HCT116 (cell line): ENCODE measurements around the gene UBE2M. TPM values are rescaled to one million over a fixed set of nuclear protein-coding genes. Genes with fewer than 3 reads are reported as not detected.

ENCODE experiments used
- ATAC-seq: fragments of 200-7000 bp; cut with Tn5 transposase; 2 replicates; pipeline ENCODE4 v1.9.1; 2020; ENCODE audit warnings: mild to moderate bottlenecking, moderate library complexity
- BruUV-seq: library from RNA; stranded (reverse); fragments of 400-500 nt; replicated peaks from 2 replicates; lab custom pipeline; 2021; lab: Mats Ljungman, UMichigan
- CTCF ChIA-PET: fragments of 300-600 bp; sonication (Branson Sonifier 250); formaldehyde crosslinking; loops from one replicate; lab custom pipeline; 2021; ENCODE audit warnings: antibody characterized with exemption; lab: Charles Lee
- POLR2A ChIA-PET: fragments of 300-600, 350-600 bp; sonication (Branson Sonifier 250); formaldehyde crosslinking; loops from one replicate; lab custom pipeline; 2021; ENCODE audit warnings: antibody characterized with exemption; lab: Charles Lee
- RAD21 ChIA-PET, 2 experiments: fragments of 300-600 bp; sonication (Branson Sonifier 250); formaldehyde crosslinking; loops; one replicate each; lab custom pipeline; 2023; ENCODE audit warnings: low total read pairs in 2 of 2; ENCODE audit not compliant: uncharacterized antibody in 2 of 2, unreplicated experiment in 2 of 2, low non-redundant PET in 1 of 2; lab: Charles Lee
- DNase-seq: peaks from one replicate; pipeline ENCODE4 v3.0.0-alpha.2; 2010; ENCODE audit warnings: low read depth, low spot score
- H2AFZ ChIP-seq: fragments of 200-600 bp; shearing (Covaris generic), sonication (generic); 2 replicates; pipeline ENCODE4 v1.6.1; 2017; ENCODE audit warnings: low read depth, mixed run types, mixed read lengths, antibody characterized with exemption, low read length; ENCODE audit not compliant: poor library complexity, severe bottlenecking
- H3K27ac ChIP-seq: 2 replicates; pipeline ENCODE4 v1.5.1; 2012; ENCODE audit warnings: low read depth, low read length
- H3K27me3 ChIP-seq: fragments of 200-600 bp; sonication (generic); 2 replicates; pipeline ENCODE4 v1.6.1; 2016; ENCODE audit warnings: mixed run types, low read length, mixed read lengths; ENCODE audit not compliant: insufficient read depth
- H3K36me3 ChIP-seq, 2 experiments: fragments of 200-500 bp in 1 of 2; fragments of 200-600 bp in 1 of 2; sonication (Bioruptor generic) in 1 of 2; sonication (generic) in 1 of 2; 2 replicates each; pipeline versions ENCODE4 v1.5.1 to v1.6.1; 2014 to 2016; ENCODE audit warnings: low read length in 2 of 2, inconsistent platforms in 1 of 2, mixed read lengths in 1 of 2, mixed run types in 1 of 2; ENCODE audit not compliant: insufficient read depth in 2 of 2, control insufficient read depth in 1 of 2
- H3K4me1 ChIP-seq, 2 experiments: fragments of 200-600 bp in 1 of 2; sonication (generic) in 1 of 2; 2 replicates each; pipeline versions ENCODE4 v1.5.1 to v1.6.1; 2012 to 2017; ENCODE audit warnings: low read length in 2 of 2, inconsistent platforms in 1 of 2, mild to moderate bottlenecking in 1 of 2, mixed read lengths in 1 of 2, mixed run types in 1 of 2, moderate library complexity in 1 of 2; ENCODE audit not compliant: insufficient read depth in 2 of 2, control insufficient read depth in 1 of 2
- H3K4me2 ChIP-seq: fragments of 200-600 bp; sonication (generic); 2 replicates; pipeline ENCODE4 v1.6.1; 2017; ENCODE audit warnings: mixed run types, low read length, mixed read lengths
- H3K4me3 ChIP-seq, 2 experiments: fragments of 200-600 bp in 1 of 2; sonication (generic) in 1 of 2; replicated peaks in 1 of 2; 2 replicates each; pipeline ENCODE4 v1.5.1; 2011 to 2016; ENCODE audit warnings: low read length in 2 of 2, control low read depth in 1 of 2, low read depth in 1 of 2, mild to moderate bottlenecking in 1 of 2, mixed read lengths in 1 of 2, mixed run types in 1 of 2
- H3K79me2 ChIP-seq: fragments of 200-600 bp; sonication (generic); 2 replicates; pipeline ENCODE4 v1.6.1; 2017; ENCODE audit warnings: mild to moderate bottlenecking, mixed run types, low read length, moderate library complexity, mixed read lengths; ENCODE audit not compliant: insufficient read depth
- H3K9ac ChIP-seq: fragments of 200-600 bp; sonication (generic); 2 replicates; pipeline ENCODE4 v1.6.1; 2016; ENCODE audit warnings: low read length, mixed read lengths
- H3K9me2 ChIP-seq: fragments of 200-600 bp; sonication (generic), shearing (Covaris generic); 2 replicates; pipeline ENCODE4 v1.6.1; 2017; ENCODE audit warnings: mixed run types, mild to moderate bottlenecking, moderate library complexity; ENCODE audit not compliant: insufficient read depth
- H3K9me3 ChIP-seq, 2 experiments: fragments of 200-500 bp in 1 of 2; fragments of 200-600 bp in 1 of 2; sonication (Bioruptor generic) in 1 of 2; sonication (generic) in 1 of 2; 2 replicates each; pipeline ENCODE4 v1.6.1; 2014 to 2017; ENCODE audit warnings: low read length in 2 of 2, mixed read lengths in 2 of 2, inconsistent platforms in 1 of 2, low read depth in 1 of 2, mild to moderate bottlenecking in 1 of 2, mixed run types in 1 of 2, moderate library complexity in 1 of 2; ENCODE audit not compliant: control insufficient read depth in 1 of 2, insufficient read depth in 1 of 2
- H4K20me1 ChIP-seq: fragments of 200-600 bp; sonication (generic), shearing (Covaris generic); 2 replicates; pipeline ENCODE4 v1.6.1; 2017; ENCODE audit warnings: mixed run types, mild to moderate bottlenecking, moderate library complexity; ENCODE audit not compliant: insufficient read depth
- CBX3 ChIP-seq: IDR thresholded peaks from 2 replicates; pipeline ENCODE4 v1.6.1; 2012; ENCODE audit warnings: low read depth
- ELF1 ChIP-seq: IDR thresholded peaks from 2 replicates; pipeline ENCODE4 v1.6.1; 2012; ENCODE audit warnings: low read depth, borderline replicate concordance
- FOSL1 ChIP-seq: IDR thresholded peaks from 2 replicates; pipeline ENCODE4 v1.6.1; 2012; ENCODE audit warnings: low read depth
- JUND ChIP-seq: IDR thresholded peaks from 2 replicates; pipeline ENCODE4 v1.6.1; 2012
- POLR2A ChIP-seq: IDR thresholded peaks from 2 replicates; pipeline ENCODE4 v1.7.0; 2011; ENCODE audit warnings: borderline replicate concordance; ENCODE audit not compliant: insufficient read depth, insufficient read length; ENCODE audit errors: extremely low read depth
- RAD21 ChIP-seq: IDR thresholded peaks from 2 replicates; pipeline ENCODE4 v1.6.1; 2012; ENCODE audit warnings: low read depth, mild to moderate bottlenecking
- SRF ChIP-seq: IDR thresholded peaks from 2 replicates; pipeline ENCODE4 v1.6.1; 2012; ENCODE audit warnings: low read depth
- TCF7L2 ChIP-seq: IDR thresholded peaks from 2 replicates; pipeline ENCODE4 v1.7.0; 2011; ENCODE audit warnings: borderline replicate concordance, inconsistent platforms; ENCODE audit not compliant: insufficient read depth, insufficient read length; ENCODE audit errors: extremely low read depth
- ZFX ChIP-seq: fragments of 450-650 bp; IDR thresholded peaks from 2 replicates; pipeline ENCODE4 v1.6.1; 2017
- ZNF274 ChIP-seq: fragments of 200-500 bp; sonication (Bioruptor generic); IDR thresholded peaks from 2 replicates; pipeline ENCODE4 v1.6.1; 2014; ENCODE audit warnings: mild to moderate bottlenecking, low read depth, low read length, inconsistent platforms
- intact Hi-C: fragments of 100-400 bp; cut with micrococcal nuclease; formaldehyde crosslinking; loops from 2 replicates; pipeline ENCODE4 v1.10.0; 2022
- total RNA-seq: library from RNA; stranded (reverse); gene quantifications from one replicate; pipeline ENCODE4 v1.2.1, GENCODE V29; 2021; ENCODE audit not compliant: unreplicated experiment
- TF ChIP-seq, protein P1 (sequence below): IDR thresholded peaks from 2 replicates; pipeline ENCODE4 v1.6.1; 2011; ENCODE audit warnings: mild to moderate bottlenecking, low read length, moderate library complexity; ENCODE audit not compliant: insufficient replicate concordance; ENCODE audit errors: extremely low read depth
- TF ChIP-seq, protein P2 (sequence below), 3 experiments: fragments of 200-600 bp in 1 of 3; sonication (generic) in 1 of 3; IDR thresholded peaks in 2 of 3; conservative IDR thresholded peaks in 1 of 3; 2 replicates each; pipeline ENCODE4 v1.5.1; 2012 to 2017; ENCODE audit warnings: low read depth in 2 of 3, low read length in 2 of 3, antibody characterized with exemption in 1 of 3, borderline replicate concordance in 1 of 3, control low read depth in 1 of 3, mild to moderate bottlenecking in 1 of 3, mixed read lengths in 1 of 3, mixed run types in 1 of 3, moderate library complexity in 1 of 3; ENCODE audit not compliant: insufficient read depth in 1 of 3

The UBE2M gene
- total RNA-seq, 1 experiment from 2014 or later = 120 TPM

DNA sequence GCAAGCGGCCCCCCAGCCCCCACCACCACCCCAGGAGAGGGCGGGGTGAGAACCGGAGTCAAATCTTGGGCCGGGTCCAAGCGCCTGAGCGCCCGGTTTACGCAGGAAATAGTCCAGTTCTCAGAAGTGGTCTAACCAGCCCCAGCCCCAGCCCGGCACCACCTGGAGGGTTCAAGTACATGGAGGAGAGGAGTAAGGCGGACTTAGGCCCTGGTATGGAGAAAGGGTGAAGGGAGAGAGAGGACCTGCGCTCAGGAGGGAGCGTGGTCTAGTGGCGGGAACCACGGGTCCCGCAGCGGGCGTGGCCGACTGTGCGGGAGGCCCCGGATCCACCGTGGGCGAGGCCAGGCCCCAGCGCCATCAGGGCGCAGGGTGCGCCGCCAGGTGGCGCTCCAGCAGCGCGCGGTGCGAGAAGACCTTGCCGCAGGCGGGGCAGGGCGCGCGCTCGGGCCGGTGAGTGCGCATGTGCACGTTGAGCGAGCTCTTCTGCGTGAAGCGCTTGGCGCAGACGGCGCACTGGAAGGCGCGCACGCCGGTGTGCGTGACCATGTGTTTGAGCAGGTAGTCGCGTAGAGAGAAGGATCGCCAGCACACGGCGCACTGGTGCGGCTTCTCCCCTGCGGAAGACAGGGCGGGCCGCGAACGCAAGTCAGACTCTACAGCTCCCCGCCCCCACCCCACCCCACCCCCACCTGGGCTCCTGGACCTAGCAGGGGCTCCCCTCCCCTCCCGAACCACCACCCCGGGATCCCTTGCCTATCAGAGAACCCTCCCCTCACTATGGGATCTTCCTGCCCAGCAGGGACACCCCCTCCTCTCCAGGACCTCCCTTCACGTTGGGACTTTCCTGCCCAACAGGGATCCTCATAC lies 44.5 kb downstream of the UBE2M start (continued):
- TF ChIP-seq, protein P1, sequence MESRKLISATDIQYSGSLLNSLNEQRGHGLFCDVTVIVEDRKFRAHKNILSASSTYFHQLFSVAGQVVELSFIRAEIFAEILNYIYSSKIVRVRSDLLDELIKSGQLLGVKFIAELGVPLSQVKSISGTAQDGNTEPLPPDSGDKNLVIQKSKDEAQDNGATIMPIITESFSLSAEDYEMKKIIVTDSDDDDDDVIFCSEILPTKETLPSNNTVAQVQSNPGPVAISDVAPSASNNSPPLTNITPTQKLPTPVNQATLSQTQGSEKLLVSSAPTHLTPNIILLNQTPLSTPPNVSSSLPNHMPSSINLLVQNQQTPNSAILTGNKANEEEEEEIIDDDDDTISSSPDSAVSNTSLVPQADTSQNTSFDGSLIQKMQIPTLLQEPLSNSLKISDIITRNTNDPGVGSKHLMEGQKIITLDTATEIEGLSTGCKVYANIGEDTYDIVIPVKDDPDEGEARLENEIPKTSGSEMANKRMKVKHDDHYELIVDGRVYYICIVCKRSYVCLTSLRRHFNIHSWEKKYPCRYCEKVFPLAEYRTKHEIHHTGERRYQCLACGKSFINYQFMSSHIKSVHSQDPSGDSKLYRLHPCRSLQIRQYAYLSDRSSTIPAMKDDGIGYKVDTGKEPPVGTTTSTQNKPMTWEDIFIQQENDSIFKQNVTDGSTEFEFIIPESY = no peak
- TF ChIP-seq RAD21 = peak; percentile 73
- peak; percentile 69; the same call in 1 of the 2 replicates for TF ChIP-seq ZFX
- no peak for TF ChIP-seq SRF
- TF ChIP-seq CBX3 = peak; percentile 87
- TF ChIP-seq TCF7L2 = peak; percentile 51

DNA sequence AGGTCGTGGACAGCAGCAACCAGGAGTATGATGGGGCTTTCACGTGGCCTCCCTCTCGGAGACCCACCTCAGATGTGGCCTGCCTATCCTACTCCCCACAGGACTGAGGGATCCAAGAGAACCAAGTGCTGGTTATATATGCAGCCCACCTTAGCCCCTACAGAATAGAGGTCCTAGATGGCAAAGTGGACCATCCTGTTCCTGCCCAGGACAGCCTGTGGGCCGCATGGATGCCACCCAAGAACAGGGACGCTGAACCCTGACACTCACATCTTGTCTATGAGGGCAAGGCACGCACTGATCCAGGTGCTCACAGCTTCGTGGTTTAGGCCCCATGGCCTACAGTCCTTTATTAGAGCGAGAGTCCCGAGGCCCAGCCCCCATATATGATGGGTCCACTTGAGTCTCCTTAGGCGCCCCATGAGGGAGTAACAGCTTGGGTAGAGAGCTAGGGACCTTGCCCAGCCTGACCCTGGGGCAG lies 45.2 kb downstream of the UBE2M start:
- intact Hi-C loops = no loop called here
- Histone ChIP-seq H3K79me2 (peaks cover 44% of the 10 kb centered on the region), H3K27ac (peak overlapping the region; percentile 80), H3K4me3 (peak overlapping the region; percentile 37 to 91; a peak in 3 of 4 replicates), H2AFZ (no peak overlapping the region), H4K20me1 (no peaks in the 10 kb centered on the region), H3K4me2 (peak overlapping the region; percentile 98), H3K36me3 (peaks cover 2 to 17% of the 10 kb centered on the region in 2 experiments; a peak in 2 of 4 replicates), H3K9ac (peak overlapping the region; percentile 95), H3K9me3 (no peaks in the 10 kb centered on the region), H3K9me2 (no peaks in the 10 kb centered on the region), H3K27me3 (no peaks in the 10 kb centered on the region), H3K4me1 (peaks cover 10 to 25% of the 10 kb centered on the region in 2 experiments)
- RAD21 ChIA-PET = interaction anchor here in 1 of 2 experiments (0.5 to 1.0 kb wide), 3 partner anchors 42 to 295 kb away, joined by 3 to 10 read pairs (median 4); partner anchors contain the start of gene CHMP2A
- CTCF ChIA-PET = interaction anchor here (1.0 to 1.6 kb wide), 8 partner anchors 10 to 151 kb away, joined by 3 to 11 read pairs (median 6); partner anchors contain the start of genes TRIM28 and ZNF497
- no TSS peak for BruUV-seq
- TF ChIP-seq RAD21 = no peak
- no peak for TF ChIP-seq TCF7L2
- TF ChIP-seq JUND = no peak
- TF ChIP-seq ZNF274 = no peak
- TF ChIP-seq POLR2A = no peak
- TF ChIP-seq, protein P2, sequence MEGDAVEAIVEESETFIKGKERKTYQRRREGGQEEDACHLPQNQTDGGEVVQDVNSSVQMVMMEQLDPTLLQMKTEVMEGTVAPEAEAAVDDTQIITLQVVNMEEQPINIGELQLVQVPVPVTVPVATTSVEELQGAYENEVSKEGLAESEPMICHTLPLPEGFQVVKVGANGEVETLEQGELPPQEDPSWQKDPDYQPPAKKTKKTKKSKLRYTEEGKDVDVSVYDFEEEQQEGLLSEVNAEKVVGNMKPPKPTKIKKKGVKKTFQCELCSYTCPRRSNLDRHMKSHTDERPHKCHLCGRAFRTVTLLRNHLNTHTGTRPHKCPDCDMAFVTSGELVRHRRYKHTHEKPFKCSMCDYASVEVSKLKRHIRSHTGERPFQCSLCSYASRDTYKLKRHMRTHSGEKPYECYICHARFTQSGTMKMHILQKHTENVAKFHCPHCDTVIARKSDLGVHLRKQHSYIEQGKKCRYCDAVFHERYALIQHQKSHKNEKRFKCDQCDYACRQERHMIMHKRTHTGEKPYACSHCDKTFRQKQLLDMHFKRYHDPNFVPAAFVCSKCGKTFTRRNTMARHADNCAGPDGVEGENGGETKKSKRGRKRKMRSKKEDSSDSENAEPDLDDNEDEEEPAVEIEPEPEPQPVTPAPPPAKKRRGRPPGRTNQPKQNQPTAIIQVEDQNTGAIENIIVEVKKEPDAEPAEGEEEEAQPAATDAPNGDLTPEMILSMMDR (IDR thresholded peaks at IDR 0.05 in 2 of 3, conservative IDR thresholded peaks at IDR 0.05 in 1 of 3; ENCODE audit: borderline replicate concordance in 1 of 3, insufficient read depth in 1 of 3, low read depth in 2 of 3, low read length in 2 of 3) = no peak
- TF ChIP-seq ELF1 = no peak
- no peak for TF ChIP-seq FOSL1
- POLR2A ChIA-PET = interaction anchor here (0.8 to 2.1 kb wide), 11 partner anchors 14 to 187 kb away, joined by 3 to 12 read pairs (median 6); partner anchors contain the start of genes CHMP2A, TRIM28, ZNF446 and ZNF497
- ATAC-seq (peak; percentile 1), DNase-seq (no peak)
